ENCODE measurements around the gene COL5A1.
A peak's percentile ranks its signal among the peaks of the same experiment; 100 is the strongest.

DNA sequence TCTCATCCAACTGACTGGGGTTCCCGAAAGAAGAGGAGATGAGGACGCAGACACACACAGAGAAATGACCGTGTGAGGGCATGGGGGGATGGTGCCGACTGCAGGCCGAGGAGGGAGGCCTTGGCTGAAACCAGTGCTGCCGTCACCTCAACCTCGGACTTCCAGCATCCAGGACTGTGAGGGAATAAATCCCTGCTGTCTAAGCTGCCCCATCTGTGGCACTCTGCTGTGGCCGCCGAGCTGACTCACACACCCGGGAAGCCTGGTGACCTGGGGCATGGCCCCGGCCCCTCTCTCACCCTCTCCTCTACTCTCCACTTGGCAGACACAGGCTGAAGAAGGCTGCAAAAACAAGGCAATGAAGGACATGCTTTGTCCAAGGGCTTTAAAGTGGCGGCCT is 4.4 kb upstream of the COL5A1 start:
- TF ChIP-seq, protein P1, sequence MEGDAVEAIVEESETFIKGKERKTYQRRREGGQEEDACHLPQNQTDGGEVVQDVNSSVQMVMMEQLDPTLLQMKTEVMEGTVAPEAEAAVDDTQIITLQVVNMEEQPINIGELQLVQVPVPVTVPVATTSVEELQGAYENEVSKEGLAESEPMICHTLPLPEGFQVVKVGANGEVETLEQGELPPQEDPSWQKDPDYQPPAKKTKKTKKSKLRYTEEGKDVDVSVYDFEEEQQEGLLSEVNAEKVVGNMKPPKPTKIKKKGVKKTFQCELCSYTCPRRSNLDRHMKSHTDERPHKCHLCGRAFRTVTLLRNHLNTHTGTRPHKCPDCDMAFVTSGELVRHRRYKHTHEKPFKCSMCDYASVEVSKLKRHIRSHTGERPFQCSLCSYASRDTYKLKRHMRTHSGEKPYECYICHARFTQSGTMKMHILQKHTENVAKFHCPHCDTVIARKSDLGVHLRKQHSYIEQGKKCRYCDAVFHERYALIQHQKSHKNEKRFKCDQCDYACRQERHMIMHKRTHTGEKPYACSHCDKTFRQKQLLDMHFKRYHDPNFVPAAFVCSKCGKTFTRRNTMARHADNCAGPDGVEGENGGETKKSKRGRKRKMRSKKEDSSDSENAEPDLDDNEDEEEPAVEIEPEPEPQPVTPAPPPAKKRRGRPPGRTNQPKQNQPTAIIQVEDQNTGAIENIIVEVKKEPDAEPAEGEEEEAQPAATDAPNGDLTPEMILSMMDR (conservative IDR thresholded peaks at IDR 0.05 in 1 of 2, IDR thresholded peaks at IDR 0.05 in 1 of 2; ENCODE audit: low read depth in 1 of 2, low read length in 2 of 2), result peak in 1 of 2 donors; percentile 48
- TF ChIP-seq EZH2 (IDR thresholded peaks at IDR 0.05; ENCODE audit: low read length, missing control alignments), result no peak

All from fibroblast of lung (primary cell).